Right ventricle myocardium superior (tissue), 1 donor: ENCODE data around the gene TRIM43. TPM values are rescaled to one million over a fixed set of nuclear protein-coding genes. Genes with fewer than 3 reads are reported as not detected.
"Not testable (repeated sequence)": the region's sequence is repeated elsewhere in the genome, so short reads cannot be mapped to it uniquely, and the experiment has no call there.

ENCODE experiments used
- ATAC-seq: fragments of 200-7000 bp; cut with Tn5 transposase; one replicate; pipeline ENCODE4 v1.9.1; 2020; ENCODE audit warnings: mild to moderate bottlenecking; ENCODE audit not compliant: poor library complexity
- DNase-seq: peaks from one replicate; pipeline ENCODE4 v3.0.0-alpha.2; 2020
- intact Hi-C: fragments of 100-400 bp; cut with DNase I; formaldehyde crosslinking; loops from one replicate; pipeline ENCODE4 v1.11.2; 2022
- total RNA-seq: library from RNA; stranded (reverse); fragmentation: NEBNext Ultra II Directional; extraction: Animal tissue kit (Norgen Biotek cat#: 25700); gene quantifications from one replicate; pipeline ENCODE4 v1.2.1, GENCODE V29; 2021
- donor health status: DM: no; HTN: yes; CAD: no; lungs with severe emphysema.

The TRIM43 gene
- total RNA-seq, 1 donor from 2014 or later = not detected

- ATAC-seq = peak; percentile 80
- DNase-seq, intact Hi-C loops: not testable (repeated sequence)
Observed at GRCh38 chr2:95633626-95634259, 41.9 kb downstream of the TRIM43 start.

GRCh38 chr2:95640515-95641288, 48.9 kb downstream of the TRIM43 start:
- DNase-seq, intact Hi-C loops: not testable (repeated sequence)
- peak; percentile 41 for ATAC-seq

- peak; percentile 68 for ATAC-seq
- DNase-seq, intact Hi-C loops: not testable (repeated sequence)
Observed at GRCh38 chr2:95641289-95641575, 49.4 kb downstream of the TRIM43 start.

- peak; percentile 63 for ATAC-seq
- DNase-seq, intact Hi-C loops: not testable (repeated sequence)
Observed at GRCh38 chr2:95641787-95642186, 50.0 kb downstream of the TRIM43 start.

GRCh38 chr2:95642360-95642759, 50.6 kb downstream of the TRIM43 start:
- DNase-seq, intact Hi-C loops, ATAC-seq: not testable (repeated sequence)

GRCh38 chr2:95642951-95643350, 51.1 kb downstream of the TRIM43 start:
- ATAC-seq, intact Hi-C loops: not testable (repeated sequence)

GRCh38 chr2:95645312-95645711, 53.5 kb downstream of the TRIM43 start:
- intact Hi-C loops, ATAC-seq: not testable (repeated sequence)

More at GRCh38 chr2:95642951-95643350, 51.1 kb downstream of the TRIM43 start:
- not testable (repeated sequence) for DNase-seq

GRCh38 chr2:95646274-95646994, 54.6 kb downstream of the TRIM43 start:
- intact Hi-C loops, DNase-seq: not testable (repeated sequence)
- peak; percentile 86 for ATAC-seq

More at GRCh38 chr2:95645312-95645711, 53.5 kb downstream of the TRIM43 start:
- DNase-seq = not testable (repeated sequence)

GRCh38 chr2:95648894-95649544, 57.2 kb downstream of the TRIM43 start:
- ATAC-seq, DNase-seq, intact Hi-C loops: not testable (repeated sequence)

Other genes with a start within 250 kb of the TRIM43 start
- 39.9 TPM for gene FAHD2A, start 189.3 kb upstream of the TRIM43 start, total RNA-seq
- not detected for gene TRIM43B, start 107.2 kb upstream of the TRIM43 start, total RNA-seq